SK-N-MC (cell line): ENCODE measurements around the gene RDM1.

Experiments used
- EZH2 ChIP-seq: fragments of 200-600 bp; sonication (generic); IDR thresholded peaks from one replicate; pipeline ENCODE4 v1.6.1; 2017; ENCODE audit warnings: antibody characterized with exemption
- POLR2AphosphoS5 ChIP-seq: IDR thresholded peaks from 2 replicates; pipeline ENCODE4 v1.6.1; 2012; ENCODE audit warnings: mild to moderate bottlenecking, low read depth, low read length, borderline replicate concordance

- no peak for TF ChIP-seq EZH2
- no peak for TF ChIP-seq POLR2AphosphoS5
Observed at GRCh38 chr17:35875800-35876139, 54.8 kb downstream of the RDM1 start.
